GM12891 (cell line): ENCODE measurements around the gene ZNF587.

ENCODE experiments used
- POLR2A ChIP-seq: IDR thresholded peaks from 2 replicates; pipeline ENCODE4 v1.6.1; 2011; ENCODE audit warnings: low read depth, low read length, control low read depth
- POLR2AphosphoS5 ChIP-seq: IDR thresholded peaks from 2 replicates; pipeline ENCODE4 v1.6.1; 2011; ENCODE audit warnings: low read depth, low read length, control low read depth
- TAF1 ChIP-seq: IDR thresholded peaks from 2 replicates; pipeline ENCODE4 v1.6.1; 2011; ENCODE audit warnings: low read depth, low read length, control low read depth

DNA sequence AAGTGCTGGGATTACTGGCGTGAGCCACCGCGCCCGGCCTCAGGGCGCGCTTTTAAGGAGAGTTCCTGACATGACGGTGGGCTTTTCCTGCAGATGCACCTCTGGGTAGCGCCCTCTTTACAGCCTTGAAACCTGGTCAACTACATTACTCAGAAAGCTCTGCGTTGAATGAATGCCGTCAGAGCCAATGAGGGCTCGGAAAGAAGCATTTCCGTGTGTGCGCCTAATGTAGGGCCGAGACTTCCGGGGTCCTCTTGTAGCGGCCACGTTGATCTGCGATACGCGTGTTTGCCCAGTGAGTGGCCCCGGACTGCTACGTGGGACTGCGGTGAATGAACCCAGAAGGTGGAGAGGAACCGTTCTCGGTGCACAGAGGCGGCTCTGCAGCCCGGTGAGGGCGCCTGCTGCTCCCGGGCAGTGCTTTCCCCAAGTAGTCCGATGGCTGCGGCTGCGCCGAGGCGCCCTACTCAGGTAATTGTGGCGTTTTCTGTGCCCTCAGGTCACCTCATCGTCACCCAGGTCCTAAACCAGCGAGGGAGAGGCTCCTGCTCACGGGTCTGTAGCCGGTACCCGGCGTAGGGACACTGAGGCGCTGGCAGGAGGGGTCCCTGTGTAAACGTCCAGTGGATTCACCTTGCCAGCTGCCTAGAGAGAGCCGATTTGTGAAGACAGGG lies 30.0 kb upstream of the ZNF587 start:
- TF ChIP-seq POLR2AphosphoS5 (peak; percentile 86), POLR2A (peak; percentile 84), TAF1 (peak; percentile 68)
